Upper lobe of left lung (tissue), 4 donors: ENCODE results near the gene ACAD9.

Source experiments
- EP300 ChIP-seq, 4 donors: sonication (generic); formaldehyde crosslinking; IDR thresholded peaks; one replicate each; pipeline ENCODE4 v1.5.1; 2017; ENCODE audit warnings: antibody characterized with exemption in 4 of 4, control low read depth in 2 of 4
- TF ChIP-seq, protein P1 (sequence below), 6 experiments: fragments of 450-650 bp in 4 of 6; fragments of 200-600 bp in 2 of 6; sonication (generic) in 2 of 6; IDR thresholded peaks; one replicate each; pipeline ENCODE4 v1.5.1; 2016 to 2019; ENCODE audit warnings: antibody characterized with exemption in 6 of 6

DNA sequence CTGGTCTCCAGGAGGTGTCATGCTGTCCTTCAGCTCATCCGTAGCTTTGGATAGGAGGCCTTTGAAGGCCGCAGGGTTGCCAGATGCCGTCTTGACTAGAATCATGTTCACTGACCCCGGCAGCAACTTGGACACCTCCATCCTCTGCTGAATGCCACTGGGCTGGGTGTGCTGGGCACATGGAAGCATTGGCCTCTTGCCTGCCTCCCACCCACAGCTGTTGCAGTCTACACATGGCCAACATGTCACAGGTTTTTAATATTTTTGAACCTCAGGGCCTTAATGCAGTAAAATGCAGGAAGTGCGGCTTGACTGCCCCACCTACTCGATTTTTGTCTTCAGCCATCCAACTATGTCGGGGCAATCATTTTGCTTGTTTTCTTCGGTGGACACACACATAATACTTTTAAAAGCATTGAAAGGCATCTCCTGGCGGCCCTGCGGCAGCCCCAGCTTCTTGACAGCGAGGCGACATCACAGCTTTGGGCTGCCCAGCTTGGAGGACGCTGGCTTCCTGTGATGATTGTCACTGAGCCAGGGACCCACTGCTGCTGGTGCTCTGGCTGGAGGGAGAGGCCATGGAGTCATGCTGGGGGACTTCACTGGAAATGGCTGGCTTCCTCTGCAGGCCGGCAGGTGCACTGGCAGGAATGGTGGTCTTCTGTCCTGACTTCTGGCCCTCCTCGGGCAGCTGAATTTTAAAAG, 31.6 kb upstream of the ACAD9 start:
- TF ChIP-seq, protein P1, sequence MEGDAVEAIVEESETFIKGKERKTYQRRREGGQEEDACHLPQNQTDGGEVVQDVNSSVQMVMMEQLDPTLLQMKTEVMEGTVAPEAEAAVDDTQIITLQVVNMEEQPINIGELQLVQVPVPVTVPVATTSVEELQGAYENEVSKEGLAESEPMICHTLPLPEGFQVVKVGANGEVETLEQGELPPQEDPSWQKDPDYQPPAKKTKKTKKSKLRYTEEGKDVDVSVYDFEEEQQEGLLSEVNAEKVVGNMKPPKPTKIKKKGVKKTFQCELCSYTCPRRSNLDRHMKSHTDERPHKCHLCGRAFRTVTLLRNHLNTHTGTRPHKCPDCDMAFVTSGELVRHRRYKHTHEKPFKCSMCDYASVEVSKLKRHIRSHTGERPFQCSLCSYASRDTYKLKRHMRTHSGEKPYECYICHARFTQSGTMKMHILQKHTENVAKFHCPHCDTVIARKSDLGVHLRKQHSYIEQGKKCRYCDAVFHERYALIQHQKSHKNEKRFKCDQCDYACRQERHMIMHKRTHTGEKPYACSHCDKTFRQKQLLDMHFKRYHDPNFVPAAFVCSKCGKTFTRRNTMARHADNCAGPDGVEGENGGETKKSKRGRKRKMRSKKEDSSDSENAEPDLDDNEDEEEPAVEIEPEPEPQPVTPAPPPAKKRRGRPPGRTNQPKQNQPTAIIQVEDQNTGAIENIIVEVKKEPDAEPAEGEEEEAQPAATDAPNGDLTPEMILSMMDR (IDR thresholded peaks at IDR 0.05) = no peak
- TF ChIP-seq EP300 (IDR thresholded peaks at IDR 0.05) = no peak
